GM21576 (cell line): ENCODE data around the gene ZNHIT3.

Experiments
- ATAC-seq: cut with Tn5 transposase; IDR thresholded peaks from one replicate; pipeline ENCODE4 v1.9.1; 2021; ENCODE audit warnings: mild to moderate bottlenecking, moderate library complexity; ENCODE audit not compliant: unreplicated experiment

ZNHIT3 gene

DNA sequence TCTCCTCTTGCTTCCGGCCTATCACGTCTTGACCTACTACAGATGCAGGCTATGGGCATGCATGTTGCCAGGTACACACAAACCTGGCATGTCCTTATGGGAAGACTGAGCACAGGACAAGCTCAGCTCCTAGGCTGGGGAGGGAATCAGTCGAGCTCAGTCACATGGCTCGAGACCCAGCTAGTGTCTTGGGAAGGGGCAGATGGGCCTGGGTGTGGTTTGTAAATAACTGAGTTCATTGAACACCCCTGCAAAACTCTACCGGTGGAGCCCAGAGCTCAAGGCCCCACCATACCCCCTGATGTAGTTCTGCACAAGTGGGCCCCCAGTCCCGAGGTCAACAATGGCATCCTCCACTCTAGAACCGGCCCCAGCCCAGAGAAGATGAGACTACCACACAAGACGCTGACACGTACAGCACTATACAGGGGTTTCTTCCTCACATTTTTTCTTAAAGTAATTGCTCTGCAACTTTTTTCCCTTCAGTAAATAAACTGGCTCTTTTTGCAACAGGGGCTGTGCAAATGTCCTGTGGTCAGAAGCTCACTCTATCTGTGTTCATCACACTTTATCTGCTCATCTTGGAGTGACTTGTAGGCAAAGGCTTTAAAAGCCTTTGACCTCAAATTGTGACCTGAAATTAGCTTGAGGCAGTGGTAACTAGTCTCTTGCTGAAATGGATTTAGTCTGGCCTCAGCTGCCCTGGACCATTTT is 22.9 kb downstream of the ZNHIT3 start:
- no peak for ATAC-seq

DNA sequence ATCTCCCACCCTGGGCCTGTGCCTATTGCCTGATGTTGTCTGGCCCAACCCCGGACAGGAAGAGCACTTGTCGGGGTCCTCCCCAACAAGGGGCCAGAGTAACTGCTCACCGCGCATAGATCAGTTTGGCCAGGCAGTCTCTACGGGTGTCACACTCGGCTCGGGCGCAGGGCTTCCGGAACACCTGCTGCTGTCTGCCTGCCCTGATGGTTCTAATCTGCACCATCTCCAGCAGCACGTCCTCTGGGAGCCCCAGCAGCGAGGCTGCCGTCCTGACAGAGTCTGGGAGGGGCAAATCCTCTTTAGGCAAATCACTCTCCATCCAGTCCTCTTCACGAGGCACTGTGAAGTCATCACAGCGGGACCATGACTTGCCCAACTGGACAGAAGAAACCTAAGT is 24.2 kb downstream of the ZNHIT3 start:
- ATAC-seq: no peak

DNA sequence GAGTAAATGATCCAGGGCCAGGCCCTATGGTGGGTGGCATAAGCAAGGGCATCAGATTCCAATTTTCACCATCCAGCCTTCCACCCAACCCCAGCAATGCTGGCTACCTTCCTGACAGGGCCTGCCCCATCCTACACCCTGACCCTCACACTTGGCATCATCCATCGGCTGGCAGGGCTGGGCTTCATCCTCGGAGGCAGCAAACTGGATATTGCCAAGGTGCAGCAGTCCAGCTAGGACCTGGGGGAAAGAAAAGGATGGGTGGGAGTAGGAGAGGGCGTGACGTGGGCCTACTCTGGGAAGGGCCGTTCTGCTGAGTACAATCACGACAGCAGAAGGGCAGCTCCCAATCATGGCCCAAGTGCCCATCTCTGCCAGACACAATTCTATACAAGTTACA is 24.7 kb downstream of the ZNHIT3 start:
- ATAC-seq: no peak

DNA sequence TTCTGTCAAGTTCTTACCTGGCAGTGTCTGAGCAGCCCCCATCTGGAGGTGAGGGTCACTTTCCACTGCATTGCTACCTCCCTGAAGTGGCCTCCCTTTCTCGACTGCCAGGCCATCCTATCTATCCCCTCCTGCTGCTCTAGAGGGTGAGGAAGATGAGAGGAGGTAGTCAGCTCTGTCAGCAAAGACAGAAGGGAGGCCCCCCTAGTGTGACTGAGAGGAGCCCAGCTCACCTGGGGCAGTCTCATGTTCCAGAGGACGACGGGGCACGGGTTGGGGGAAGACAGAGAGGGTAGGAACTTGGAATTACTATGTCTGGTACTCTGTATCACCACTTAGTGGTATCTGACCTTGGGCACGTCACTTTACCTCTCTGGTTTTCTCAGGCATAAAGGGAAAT is 26.2 kb downstream of the ZNHIT3 start:
- no peak for ATAC-seq

DNA sequence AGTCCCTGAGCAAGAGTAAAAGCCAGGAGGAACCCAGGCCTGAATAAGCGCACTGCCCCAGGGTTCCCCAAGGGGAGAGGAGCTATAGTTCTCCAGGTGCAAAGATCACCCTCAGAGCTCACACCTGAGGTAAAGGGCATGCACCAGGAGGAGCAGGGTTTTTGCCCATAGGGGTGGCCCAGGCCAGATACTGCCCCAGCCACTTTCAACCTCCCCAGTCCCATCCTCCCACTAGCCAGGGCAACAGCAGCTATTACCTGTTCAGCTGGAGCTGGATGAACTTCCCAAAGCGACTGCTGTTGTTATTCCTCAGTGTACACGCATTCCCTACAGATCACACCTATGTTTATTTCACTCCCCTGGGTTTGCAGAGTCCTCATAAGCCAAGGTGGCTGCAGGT is 28.4 kb downstream of the ZNHIT3 start:
- no peak for ATAC-seq

DNA sequence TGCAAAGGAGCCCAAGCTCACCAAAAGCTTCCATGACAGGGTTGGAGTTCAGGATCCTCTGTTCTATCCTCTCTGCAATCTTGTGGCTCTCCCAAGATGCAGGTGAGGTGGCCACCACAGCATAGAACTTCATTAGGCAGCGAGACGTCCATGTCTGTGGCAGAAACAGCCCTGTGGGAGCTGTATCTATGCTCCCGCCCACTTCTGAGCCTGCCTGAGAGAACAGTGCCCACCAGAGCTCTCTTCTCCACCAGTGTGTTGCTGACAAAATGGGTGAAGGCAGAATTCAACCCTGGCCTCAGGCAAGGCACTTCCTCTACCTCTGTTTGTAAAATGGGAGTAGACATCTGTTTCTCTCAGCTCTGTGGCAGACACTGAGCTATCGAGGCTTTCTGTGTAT is 29.4 kb downstream of the ZNHIT3 start:
- no peak for ATAC-seq

DNA sequence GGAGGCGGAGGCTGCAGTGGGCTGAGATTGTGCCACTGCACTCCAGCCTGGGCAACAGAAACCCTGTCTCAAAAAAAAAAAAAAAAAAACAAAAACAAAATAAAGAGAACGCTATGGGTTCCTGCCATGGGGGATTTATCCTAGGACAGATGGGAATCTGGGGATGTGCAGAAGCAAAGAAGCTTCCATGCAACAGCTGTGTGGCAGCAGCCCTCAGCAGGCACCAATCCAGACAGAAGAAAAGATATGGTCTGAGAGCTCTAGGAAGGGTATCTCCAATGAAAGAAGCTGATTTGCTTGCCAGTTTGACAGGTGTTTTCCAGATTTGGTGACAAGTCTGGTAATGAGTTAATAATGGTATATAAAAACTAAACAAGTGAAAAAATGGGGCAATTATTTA is 36.6 kb downstream of the ZNHIT3 start:
- no peak for ATAC-seq

DNA sequence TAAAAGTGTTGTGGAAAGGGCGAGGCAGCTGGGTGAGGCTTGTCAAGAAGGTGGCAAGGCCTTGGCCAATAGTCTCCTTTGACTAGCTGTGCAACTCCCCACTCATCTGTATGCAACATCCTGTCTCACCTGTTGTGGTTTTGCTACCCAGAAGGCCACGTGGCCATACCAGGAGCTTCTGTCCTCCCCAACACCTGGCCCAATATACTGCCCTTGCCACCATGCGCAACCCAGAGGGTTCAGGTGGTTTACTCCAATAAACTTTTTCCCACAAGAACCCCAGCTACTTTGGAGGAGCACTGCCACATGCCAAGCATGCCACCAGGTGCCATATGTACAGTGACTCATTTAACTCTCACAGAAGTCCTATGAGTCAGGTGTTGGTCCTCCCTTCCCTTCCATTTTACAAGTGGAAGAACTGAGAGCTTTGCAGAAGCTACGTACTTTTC is 38.0 kb downstream of the ZNHIT3 start:
- no peak for ATAC-seq

DNA sequence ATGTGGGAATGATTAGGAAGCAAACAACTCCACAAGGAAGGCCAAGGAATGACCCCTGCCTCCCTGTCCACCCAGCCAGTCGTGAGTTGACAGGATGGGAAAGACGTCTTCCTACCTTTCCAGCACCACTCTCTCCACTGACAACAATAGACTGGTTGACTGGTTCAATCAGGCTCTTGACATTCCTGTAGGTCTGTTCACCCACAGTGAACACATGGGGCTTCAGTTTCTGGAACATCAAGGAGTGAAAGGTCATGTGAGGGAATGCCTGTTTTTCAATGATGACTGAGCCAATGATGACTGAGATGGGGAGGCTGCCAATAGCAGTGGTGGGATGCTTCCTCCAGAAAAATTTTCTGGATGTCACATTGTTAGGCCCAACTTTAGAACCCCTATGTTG is 38.6 kb downstream of the ZNHIT3 start:
- no peak for ATAC-seq

DNA sequence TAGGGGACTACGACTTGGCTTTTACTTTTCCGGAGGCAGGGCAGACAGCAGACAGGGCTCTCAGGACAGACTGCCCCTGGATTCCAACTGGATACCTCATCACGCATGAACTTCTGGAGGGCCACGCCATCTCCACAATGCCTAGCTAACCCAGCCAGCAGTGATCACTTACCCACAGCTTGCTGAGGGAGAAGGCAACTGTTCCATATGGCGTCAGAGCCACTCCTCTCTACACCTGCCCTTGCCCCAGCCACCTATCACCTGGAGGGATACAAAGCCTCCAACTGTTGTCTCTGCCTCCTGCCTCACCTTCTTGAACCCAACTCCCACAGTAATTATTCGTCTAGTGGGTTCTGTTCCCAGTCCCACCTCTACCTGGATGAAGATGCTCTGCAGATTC is 39.4 kb downstream of the ZNHIT3 start:
- ATAC-seq: no peak

DNA sequence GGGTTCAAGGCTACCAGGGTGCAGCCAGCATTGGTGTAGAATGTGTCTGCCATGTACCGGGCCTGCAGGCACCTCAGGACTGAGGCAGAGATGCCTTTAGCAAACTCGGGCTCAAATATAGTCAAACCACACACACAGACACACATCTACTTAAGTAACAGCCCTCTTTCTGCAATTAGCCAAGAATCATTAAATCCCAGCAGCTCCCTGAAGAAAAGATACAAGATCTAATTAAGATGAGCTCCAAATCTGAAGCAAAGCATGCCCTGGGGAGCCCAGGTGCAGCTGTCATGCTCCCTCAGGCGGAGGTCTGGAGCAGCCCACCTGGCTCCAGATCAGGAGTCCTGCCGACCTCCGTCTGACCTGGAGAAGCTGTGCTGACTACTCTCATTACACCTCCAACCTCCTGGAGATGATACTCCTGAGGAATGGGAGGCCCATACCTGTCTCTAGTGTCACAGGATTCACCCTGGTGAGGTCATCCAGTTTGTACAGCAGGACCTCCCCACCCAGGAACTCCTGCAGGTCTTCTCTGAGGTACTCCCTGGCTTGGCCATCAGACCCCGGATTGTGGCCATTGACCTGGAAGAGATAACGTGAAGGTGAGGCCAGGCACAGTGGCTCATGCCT is 41.3 kb downstream of the ZNHIT3 start:
- ATAC-seq: no peak

DNA sequence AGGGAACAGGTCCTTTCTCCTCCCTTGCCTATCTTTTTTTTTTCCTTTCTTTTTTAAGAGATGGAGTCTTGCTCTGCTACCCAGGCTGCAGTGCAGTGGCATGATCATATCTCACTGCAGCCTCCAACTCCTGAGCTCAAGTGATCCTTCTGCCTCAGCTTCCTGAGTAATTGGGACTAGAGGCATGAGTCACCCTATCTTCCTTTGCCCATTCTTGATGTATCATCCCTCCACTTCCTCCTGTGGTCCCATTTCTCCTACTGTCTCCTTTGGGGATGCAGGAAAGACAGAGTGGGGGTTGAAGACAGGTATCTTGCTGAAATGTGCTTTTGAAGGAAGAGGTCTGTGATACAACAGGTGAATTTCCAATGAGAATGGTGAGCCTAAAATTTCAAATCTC is 42.6 kb downstream of the ZNHIT3 start:
- no peak for ATAC-seq

DNA sequence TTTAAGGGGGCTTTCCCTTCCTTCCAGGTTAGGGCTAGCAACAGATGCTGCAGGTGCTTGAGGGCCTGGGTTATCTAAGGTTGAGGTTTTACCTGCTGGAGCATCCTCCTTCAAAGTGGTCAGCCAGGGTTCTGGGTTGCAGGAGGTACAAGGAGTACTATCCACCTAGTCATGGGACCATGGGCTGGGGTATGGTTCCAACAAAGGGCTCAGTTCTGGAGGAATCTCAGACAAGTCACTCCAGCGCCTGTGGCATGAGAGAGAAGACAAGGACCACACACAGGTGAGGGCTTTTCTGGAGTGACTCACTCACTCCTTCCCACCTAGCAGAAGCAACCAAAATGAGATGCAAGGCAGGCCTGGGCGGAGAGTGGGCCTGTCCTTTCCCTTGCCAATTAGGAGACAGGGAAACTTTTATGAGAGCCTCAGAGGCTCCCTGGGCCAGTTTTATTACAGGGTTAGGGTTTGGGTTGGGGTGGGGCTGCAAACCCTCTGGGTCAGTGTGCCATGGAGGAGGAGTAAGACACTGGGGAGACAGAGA is 46.0 kb downstream of the ZNHIT3 start:
- no peak for ATAC-seq

DNA sequence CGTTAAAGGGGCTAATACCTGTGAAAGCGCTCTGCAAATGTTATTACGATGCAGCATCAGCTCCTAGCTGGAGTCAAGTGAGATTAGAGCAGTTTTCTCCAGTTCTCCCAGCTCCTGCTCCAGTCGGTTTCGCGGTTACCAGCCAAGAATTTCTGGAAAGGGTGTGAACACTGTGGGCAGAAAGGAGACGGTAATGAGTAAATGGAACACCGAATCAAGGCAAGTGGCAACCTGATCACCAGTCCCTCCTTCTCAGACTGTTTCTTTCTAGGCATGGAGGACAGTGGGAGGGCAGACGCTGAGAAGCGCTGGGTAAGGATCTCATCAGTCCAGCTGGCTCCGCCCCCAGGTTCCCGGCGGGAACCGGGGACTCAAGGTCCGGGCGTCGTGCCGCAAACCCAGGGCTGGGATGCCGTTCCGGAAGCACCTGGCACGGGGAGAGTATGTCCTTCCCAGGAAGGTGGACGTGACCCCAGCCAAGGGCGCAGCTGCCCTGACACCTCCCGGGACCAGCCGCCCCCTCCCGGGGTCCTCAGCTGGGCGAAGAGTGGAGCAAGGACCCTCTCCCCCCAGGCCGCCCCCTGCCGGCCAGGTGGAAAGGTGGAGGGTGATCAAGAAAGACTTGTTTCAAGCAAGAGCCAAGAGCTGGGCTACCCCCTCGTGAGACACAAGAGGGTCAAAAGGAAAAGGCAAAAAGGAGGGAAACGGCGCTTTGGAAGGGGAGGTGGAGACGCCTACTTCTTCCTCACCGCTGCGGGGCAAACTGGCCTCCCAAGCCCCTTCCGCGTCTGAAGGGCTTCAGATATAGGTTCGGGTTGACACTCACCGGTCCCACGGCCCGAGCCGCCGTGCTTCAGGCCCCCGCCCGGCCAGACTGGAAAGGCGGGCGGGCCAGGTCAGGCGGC is 47.7 kb downstream of the ZNHIT3 start:
- peak; percentile 24 for ATAC-seq

DNA sequence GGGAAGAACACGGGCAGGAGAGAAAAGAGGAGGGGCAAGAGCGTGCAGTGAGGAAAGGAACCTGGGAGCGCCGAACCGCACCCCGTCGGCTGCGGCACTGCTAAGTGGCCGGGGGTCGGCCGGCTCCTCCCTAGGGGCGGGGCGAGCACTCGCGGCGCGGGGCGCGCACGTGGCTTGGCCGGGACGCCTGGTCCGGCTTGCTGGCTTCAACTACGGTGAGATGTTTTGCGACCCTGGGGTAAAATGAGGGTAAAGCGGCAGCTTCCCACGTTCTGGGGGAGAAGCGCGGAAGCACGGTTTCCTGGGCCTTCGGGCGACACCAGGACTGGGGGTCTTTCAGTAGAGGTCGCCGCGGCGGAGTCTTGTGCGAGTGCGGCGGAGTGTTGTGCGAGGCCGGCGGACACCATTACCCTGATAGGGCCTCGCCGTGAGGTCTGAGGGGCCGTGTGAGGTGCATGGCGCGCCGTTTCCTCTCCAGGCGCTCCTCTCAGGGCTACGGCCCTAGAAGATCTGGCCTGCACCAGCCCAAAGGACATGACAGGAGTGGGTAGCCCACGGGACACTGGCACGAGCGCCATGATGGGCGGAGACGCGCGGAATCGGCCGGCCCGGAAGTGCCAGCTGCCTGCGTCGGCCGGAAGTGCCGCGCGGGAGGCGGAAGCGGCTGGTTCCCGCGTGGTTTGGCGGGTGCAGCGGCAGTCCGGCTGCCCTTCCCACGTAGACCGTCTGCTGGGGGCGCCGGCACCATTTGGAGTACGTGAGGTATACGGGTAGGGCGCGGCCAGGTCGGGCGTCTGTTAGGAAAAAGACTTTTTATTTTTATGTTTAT is 48.6 kb downstream of the ZNHIT3 start, which contains the start of the genes MYO19 and PIGW:
TSS of gene MYO19 (minus strand) at position 29 of the 829 bp plus-strand sequence. CDS start 2,330 bp downstream, outside the sequence.
TSS of gene PIGW (plus strand) at position 148 of the 829 bp plus-strand sequence. CDS start 2,115 bp downstream, outside the sequence.
- ATAC-seq: peak; percentile 68

DNA sequence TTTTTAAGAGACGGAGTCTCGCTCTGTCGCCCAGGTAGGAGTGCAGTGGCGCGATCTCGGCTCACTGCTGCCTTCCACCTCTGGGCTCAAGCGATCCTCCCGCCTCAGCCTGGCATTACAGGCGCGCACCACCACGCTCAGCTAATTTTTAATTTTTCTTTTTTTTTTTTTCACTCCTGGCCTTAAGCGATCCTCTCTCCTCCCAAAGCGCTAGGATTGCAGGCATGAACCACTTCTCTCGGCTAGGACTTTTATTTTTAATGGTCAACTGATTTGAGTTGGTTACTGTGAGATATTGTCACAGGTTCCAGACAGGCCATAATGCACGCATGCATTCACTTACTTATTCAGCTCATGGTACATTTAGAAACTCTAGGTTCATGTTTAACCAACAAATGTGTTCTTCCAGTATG is 49.2 kb downstream of the ZNHIT3 start:
- no peak for ATAC-seq

DNA sequence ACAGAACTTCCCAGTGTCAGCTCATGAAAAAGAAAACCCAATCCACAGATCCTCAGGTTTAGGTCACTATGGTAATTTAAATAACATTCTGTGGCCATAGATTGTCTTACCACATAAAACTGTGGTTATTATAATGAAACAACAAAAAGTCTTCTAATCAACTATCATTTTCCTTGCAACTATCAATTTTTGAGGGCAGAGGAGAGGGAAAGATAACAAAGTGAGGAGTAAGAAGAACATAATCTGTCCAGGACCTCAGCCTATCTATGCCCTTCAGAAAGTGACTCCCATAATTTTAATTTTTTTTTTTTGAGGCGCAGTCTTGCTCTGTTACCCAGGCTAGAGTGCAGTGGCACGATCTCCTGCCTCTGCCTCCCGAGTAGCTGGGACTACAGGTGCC is 54.2 kb downstream of the ZNHIT3 start:
- ATAC-seq: no peak

DNA sequence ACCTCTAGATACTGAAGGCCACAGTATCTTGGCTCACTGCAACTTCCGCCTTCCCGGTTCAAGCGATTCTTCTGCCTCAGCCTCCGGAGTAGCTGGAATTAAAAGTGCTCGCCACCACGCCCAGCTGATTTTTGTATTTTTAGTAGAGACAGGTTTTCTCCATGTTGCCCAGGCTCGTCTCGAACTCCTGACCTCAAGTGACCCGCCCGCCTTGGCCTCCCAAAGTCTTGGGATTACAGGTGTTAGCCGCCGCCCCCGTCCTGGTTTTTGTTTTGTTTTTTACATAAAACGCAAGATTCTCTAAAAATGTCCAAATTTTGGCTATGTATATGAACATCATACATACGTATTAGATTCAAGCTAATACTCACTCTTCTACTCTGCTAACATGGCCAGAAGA is 56.3 kb downstream of the ZNHIT3 start:
- ATAC-seq: no peak

DNA sequence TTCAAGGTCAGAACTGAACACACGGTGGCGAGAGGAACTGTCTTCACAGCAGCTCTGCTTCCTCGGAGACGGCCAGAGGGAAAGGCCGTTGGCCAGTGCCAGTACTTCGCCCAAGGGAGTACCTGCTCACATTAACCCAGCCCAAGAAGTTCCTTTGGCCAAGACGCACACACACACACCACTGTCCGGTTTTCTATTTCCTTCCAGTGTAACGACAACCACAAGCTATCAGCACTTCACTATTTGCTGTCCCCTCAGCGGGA is 57.5 kb downstream of the ZNHIT3 start:
- ATAC-seq: peak; percentile 15

DNA sequence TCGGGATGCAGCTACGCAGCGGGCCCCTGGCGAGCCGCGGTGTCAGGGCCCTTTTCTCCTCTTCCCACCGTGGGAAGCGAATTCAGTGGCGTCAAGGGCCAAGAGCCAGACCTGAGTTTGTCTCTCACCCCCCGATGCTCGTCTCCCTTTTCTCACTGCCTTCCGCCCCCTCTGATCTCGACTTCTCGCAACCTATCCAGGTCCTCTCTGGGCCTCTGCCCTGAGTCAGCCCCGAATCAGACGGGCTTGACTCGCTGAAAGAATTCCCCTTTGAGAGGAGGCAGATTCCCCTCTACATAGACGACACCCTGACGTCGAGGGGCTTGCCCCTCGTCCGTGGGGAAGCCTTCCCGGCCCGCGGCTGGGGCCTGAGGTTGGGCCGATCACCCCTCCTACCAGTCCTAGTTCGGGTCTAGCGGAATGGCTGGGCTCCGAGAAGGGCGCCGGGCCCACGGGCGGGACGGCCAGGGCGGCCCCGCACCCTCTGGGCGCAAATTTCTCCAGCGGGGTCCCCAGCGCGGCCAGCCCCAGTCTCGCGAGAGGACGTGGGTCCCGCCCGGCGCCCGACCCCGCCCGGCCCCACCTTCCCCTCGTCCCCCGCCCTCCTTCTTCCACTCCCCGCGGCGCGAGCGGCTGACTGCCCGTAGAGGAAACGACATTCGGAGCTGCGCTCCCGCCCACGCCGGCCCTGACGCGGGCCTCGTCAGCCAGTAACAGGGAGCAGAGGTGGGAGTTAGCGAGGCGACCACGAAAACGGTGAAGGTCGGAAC is 58.0 kb downstream of the ZNHIT3 start, which contains the start of gene GGNBP2:
TSS of gene GGNBP2 (plus strand) at position 613 of the 770 bp plus-strand sequence. CDS start 806 bp downstream, outside the sequence.
- ATAC-seq: peak; percentile 37
